Stimulated activated CD4-positive, alpha-beta T cell treated with anti-CD3 and anti-CD28 coated beads, Interleukin-1b, Interleukin-23, amount 100 ng/mL, for 24 hours (primary cell): ENCODE measurements around the gene ZMAT5.

Source experiments
- DNase-seq, 4 experiments: peaks; one replicate each; pipeline ENCODE4 v3.0.0-alpha.2; 2020; ENCODE audit warnings: low read depth in 4 of 4, low spot score in 1 of 4

Gene ZMAT5, protein sequence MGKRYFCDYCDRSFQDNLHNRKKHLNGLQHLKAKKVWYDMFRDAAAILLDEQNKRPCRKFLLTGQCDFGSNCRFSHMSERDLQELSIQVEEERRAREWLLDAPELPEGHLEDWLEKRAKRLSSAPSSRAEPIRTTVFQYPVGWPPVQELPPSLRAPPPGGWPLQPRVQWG

DNA sequence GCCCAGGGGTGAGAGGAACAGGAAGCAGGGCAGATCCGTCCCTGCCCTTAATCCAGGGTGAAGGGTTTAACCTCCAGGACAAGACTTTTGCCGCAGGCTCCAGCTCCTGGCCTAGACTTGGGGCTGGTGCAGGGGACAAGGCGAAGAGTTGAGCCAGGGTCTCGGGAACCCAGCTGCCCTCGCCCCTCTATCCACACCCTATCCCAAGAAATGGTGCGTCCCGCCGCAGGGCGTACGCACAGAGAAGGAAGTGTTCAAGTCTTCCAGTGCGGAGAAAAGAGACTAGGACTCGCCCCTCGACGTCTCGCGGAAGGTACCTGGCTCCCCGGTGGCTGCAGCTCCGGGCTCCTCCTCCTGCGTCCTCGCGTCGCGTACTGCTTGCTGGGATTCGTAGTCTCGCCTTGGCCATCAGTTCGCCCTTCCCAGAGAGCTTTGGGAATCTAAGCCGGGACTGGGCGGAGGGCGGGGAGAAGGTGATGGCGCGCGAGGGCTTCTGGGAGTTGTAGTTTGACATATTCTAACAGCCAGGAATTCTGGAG, at the start of gene ZMAT5:
Gene ZMAT5, minus strand, starts transcription at position 376 of the 539 bp plus-strand sequence. CDS start 18,463 bp downstream, outside the sequence.
- peak; percentile 74 to 91 (median 84) for DNase-seq

DNA sequence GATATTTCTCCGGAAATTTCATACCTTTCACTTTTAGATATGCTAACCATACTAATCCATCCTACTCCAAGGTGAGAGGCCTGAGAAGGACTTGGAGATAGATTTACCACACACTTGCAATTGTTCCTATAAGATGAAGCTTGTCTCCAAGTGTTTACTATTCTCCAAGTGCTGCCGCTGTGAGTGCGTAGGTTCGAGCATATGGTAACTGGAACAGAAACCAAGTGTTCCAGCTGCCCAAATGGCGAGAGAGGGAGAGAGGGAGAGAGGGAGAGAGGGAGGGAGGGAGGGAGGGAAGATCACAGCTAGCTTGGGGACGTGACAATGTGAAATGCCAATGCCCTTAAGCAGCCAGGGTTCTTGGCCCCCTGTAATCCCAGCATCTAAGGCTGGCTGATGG, 49.7 kb upstream of the ZMAT5 start:
- no peak for DNase-seq

DNA sequence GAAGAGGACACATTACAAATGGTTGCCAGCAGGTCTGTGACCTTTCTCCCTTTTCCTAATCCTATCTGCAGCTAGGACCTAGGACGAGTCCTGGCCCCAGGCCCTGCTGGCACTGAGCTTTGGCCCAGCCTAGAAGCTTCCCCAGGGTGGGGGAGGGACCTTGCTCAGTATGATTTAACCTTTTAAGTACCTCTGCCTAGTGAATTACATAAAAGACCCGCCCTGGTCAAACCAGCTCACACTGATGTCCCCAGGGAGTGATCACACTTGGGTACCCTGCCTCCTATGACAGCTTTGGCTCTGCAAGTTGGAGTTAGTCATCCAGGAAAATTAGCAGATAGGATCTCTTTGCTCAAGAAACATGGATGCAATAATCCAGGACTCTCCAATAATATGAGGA, 49.3 kb upstream of the ZMAT5 start:
- DNase-seq = no peak

DNA sequence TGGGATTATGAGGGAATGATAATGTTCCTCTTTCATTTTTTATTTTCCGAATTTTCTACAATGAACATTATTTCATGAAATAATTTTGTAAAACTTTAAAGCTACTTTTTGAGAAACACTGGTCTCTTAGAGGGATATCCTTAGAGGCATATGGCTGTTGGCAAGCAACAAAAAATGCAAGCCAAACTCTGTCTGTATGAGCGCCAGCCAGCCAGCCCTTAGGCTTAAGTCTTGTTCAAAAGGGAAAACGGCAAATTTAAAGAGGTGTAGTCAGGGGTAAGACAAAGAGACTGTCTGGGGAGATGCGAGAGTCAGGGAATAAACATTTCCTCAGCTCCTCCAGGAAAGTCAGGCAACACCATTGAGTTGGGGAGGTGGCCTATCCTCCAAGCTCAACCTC, 48.8 kb upstream of the ZMAT5 start:
- DNase-seq = no peak

DNA sequence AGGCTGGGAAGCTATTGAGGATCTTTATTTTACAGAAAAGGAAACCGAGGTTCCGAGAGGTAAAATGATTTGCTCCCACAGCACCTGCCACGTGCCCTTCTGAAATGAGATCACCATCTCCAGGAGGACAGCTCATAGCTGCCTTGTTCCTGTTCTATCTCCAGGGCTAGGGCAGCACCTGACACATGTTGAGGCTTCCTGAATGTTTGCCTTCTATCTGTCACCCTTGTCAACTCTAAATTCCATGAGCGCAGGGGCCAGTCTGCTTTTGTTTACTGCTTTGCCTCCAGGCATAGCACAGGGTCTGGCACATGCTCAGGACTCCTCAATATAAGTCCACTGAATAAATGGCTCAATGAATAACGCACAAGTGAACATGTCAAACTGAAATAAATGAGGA, 47.2 kb upstream of the ZMAT5 start:
- no peak for DNase-seq

DNA sequence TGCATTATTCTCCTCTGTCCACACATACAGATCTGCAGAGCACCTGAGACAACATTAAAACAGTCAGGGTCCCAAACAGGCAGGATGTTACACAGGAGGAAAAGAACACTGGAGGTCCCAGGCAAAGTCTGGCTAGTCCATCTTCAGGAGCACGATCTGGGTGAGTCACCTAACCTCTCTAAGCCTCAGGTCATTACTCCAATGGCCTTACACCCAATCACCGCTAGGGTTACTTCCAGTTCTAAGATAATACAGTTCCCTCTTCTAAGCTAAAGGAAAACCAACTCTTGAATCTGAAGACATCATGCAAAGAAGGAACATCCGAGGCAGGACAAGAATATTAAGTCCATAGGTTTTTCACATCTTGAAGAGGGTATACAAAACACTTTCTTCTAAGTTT, 46.8 kb upstream of the ZMAT5 start:
- DNase-seq = no peak

DNA sequence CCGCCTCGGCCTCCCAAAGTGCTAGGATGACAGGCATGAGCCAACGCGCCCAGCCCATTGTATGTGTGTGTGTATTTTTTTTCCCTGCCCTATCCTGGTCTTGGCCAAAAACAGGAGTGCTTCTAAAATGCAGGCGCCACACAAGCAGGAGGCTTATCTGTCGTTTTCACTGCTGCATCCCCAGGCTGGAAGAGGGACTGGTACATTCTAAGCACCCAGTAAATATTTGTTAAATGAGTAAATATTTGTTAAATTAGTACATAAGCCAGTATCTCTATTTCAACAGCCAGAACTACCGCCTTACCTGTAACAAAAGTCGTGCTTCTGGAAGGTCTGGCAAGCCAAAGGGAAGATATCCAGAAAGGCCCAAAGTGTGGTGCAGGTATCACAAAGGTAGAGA, 46.3 kb upstream of the ZMAT5 start:
- DNase-seq = no peak

DNA sequence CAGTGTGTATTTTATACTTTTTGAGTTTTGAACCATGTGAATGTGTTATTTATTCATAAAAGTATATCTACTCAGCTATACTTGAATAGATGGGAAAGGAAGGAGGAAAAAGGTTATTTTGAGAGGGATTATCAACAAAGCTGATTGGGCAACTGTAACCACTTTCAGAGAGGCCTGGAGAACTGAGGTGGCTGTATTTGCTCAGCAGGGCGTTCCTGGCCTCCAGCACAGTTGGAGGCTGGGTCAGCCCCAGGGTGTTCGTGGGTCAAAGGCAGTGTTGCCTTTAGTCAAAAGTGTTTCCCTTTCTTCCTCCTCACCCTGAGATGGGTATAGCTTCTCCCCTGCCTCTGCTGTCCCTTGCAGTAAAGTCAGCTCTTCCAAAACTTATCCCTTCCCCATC, 44.6 kb upstream of the ZMAT5 start:
- DNase-seq = no peak

DNA sequence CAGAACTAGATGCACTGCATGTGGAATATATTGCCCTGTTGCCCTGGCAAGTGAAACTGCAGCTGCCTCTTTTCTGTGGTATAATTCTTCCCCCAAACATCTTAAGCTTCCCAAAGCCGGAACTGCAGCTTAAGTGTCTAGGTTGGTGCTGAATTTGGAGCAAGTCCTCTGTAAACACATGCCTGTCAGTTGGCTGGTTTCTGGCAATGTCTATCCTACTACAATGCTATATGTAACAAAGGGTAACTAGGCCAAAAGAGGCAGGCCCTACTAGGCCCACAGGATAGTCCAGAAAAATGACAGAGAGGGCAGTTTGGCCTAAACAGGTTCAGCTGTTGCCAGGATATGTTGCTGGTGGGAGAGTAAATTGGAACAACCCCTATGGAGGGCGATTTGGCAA, 43.4 kb upstream of the ZMAT5 start:
- no peak for DNase-seq

DNA sequence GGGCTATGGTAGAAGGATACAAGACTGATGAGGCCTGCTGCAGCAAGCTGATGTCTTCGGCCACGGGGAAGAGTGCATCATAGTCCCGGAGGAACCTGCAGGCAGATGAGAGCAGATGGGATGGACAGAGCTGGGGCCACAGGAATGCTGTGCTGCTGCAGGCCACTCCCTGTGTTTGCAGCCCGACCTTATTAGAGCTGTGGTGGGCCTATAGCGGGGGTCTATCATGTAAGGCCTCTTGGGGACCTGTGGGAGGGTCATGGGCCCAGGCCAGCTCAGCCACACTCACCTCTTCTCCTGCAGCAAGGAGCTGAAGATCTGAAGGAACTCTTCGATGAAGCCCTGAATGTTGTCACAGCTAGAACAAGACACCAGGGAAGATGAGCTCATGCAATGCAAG, 39.4 kb upstream of the ZMAT5 start:
- no peak for DNase-seq

DNA sequence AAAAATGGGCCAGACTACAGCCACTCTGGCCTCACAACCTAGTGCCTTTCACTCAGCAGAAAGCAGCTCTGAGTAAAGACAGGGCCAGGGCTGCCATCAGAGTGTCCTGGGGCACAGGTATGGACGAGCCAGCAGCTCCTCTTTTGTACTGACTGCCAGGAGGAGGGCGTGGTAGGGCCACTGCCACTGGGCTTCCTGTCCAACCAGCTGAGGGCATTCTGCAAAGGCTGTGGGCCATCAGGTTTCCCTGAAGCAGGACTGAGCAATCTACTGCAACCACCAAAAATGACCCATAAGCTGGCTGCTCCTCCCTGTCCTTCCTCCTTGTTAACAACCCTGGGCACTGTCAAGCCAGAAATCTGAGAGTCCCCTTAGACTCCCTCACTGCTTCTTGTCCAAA, 38.2 kb upstream of the ZMAT5 start:
- DNase-seq = no peak

DNA sequence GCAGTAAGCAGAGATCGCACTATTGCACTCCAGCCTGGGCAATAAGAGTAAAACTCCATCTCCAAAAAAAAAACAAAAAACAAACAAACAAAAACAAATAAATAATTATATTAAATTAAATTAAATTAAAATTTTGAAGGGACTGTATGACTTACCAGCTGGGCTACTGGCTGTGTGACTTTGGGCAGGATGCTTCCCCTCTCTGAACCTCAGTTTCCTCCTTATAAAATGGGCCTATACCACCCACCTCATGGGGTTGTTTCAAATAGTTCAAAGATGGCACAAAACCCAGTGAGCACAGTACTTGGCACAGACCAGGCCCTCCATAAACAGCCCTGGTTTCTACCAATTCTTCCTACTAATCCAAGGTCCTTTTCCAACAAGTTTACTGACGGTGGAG, 36.4 kb upstream of the ZMAT5 start:
- no peak for DNase-seq

DNA sequence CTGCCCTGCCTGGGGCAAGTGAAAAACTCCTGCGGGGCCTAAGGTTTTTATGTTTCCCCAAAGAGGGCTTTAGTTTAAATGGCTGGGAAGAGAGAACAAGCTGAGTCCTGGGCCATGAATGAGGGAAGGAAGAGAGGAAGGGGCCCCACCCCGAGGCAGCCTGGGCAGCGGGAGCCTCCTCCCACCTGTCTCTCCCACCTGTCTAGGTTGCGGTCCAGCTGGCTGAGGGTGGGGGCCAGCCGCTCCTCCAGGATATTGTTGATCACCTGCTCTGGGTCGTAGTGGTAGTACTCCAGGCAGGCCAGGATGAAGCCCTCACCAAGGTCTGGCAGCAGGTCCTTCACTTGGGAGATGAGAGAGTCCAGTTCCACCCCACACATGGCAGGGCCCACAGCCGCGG, 35.0 kb upstream of the ZMAT5 start:
- DNase-seq = no peak

DNA sequence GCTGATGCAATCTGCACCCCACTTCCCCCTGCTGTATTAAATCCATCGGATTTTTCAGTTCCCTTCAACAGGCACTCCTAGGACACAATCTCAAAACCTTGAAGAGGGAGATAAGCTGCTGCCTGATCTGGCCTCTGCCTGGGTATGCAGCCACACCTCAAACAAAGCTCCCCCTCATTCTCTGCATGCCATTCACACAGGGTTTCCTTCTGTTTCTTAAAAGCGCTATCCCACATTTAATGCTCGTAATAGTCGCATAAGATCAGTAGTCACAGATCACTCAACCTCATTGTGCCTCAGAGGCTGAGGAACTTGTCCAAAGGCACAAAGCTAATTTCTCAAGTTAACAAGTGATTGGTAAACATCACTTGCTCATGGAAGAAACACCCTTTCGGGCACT, 34.3 kb upstream of the ZMAT5 start:
- DNase-seq = no peak

DNA sequence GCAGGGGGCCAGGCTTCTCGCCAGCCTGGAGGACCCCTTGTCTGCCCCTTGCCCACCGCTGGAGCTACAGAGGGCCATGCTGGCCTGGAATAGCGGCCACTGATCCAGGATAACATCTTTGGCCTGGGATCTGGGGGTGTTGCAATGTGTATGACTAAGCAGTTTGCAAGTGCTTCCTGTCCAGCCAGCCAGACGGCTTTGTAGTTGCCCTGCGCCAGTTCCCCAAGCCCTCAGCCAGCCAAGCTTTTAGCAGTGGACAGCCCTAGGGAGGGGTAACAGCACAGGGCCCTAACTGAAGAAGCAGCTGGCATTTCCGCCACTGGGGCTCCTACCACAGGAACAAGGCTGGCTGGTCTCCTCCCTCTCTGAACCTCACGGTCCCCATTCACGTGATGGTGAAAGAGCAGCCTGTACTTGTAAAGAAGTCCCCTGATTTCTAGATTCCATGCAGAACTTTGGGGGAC, 32.4 kb upstream of the ZMAT5 start:
- no peak for DNase-seq

DNA sequence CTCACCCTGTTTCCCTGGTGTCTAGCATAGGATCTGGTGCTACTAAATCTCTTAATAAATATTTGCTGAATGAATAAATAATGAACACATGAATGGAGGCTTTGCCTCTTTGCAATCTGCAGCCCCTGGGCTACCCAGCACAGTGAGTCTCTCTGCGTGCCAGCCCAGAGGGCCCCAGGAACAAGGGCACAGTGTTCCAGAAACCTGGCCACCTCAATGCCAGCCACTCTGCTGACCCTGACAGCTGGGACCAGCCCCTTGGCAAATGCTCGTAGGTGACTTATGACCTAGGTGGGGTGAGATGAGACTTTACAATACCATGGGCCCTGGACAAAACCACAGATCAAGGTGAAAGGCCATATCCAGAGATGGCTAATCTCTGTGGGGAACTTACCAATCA, 32.0 kb upstream of the ZMAT5 start:
- DNase-seq = no peak

DNA sequence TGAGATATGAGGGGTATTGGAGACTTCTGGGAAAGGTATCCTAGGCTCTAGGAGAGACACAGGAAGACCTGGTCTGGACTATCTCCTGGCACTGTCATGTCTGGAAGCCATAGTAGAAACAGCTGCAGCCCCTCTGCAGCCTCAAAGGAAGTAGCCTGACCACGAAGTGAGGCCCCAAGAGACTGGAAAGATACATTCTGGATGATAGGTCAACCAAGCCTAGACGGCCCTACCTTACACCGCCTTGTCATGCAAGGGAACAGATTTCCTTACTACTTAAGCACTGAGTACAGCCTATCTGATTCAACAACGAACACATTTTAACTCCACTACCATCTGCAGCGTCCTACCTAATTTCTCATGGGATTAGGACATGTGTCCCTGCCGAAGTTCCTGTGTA, 31.5 kb upstream of the ZMAT5 start:
- no peak for DNase-seq

DNA sequence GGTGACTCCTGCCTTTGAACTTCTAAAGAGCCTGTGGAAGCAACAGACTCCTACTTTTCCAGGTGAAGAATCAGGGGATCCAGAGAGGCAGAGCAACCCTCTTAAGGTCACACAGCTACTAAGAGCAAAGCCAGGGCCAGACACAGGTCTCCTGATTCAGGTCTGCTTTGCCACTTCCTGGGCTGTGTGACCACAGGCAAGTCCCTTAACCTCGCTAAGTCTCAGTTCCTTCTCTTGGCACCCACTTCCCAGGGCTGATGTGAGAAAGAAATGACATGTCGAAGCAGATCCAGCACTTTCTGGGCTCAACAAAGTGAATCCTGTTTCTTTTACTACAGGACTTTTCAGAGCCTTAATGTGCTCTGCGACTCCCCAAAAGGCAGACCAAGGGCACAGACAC, 30.5 kb upstream of the ZMAT5 start:
- DNase-seq = no peak

DNA sequence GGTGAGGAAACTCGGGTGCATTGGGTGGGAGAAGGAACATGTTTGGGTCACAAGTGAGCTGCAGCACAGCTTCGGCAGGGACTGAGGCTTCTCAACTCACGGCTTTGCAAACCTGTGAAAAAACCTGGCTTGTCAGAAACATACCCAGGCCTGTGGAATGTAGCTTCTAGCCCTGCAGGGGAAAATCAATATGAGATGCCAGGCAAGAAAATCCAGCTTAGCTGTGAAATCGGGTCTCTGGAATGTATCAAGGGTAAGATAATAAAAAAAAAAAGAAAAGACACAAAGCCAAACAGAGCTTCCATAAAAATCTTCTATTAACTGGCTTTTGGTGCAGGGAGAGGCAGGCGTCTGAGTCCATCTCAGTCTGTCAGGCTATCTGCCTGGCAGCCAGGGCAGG, 28.9 kb upstream of the ZMAT5 start:
- DNase-seq = no peak

DNA sequence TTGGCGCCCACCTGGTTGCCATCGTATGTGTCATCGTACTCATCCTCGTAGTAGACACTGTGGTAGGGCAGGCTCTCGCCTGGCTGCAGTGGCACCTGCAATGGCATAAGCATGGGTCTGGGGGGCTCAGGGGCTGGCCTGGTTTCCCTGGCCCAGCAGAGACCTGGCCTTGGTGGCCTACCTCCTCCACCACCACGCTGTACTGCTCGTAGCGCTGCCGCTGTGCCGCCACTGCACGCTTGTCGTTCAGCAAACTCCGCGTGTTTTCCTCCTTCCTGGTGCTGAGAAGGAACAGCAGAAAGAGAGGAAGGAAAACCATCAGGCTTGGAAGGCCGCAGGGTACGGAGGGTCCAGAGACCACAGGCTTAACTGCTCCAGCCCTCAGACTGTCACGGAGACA, 26.6 kb upstream of the ZMAT5 start:
- no peak for DNase-seq

DNA sequence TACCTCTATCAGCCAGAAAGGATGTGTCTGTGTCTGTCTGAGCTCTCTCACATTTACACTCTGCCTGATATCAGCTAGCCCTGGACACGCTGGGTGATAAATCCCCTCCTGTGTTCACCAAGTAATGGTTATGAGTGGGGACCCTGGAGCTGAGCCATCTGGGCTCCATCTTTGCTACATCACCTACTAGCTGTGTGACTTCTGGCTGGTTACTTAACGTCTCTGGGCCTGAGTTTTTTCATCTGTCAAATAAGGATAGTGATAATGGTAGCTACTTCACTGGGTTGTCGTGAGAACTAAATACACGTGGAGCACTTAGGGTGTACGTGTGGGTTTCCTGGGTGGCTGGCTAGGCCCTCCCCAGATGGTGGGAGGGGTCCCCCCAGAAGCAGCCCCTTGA, 23.3 kb upstream of the ZMAT5 start:
- DNase-seq = no peak

DNA sequence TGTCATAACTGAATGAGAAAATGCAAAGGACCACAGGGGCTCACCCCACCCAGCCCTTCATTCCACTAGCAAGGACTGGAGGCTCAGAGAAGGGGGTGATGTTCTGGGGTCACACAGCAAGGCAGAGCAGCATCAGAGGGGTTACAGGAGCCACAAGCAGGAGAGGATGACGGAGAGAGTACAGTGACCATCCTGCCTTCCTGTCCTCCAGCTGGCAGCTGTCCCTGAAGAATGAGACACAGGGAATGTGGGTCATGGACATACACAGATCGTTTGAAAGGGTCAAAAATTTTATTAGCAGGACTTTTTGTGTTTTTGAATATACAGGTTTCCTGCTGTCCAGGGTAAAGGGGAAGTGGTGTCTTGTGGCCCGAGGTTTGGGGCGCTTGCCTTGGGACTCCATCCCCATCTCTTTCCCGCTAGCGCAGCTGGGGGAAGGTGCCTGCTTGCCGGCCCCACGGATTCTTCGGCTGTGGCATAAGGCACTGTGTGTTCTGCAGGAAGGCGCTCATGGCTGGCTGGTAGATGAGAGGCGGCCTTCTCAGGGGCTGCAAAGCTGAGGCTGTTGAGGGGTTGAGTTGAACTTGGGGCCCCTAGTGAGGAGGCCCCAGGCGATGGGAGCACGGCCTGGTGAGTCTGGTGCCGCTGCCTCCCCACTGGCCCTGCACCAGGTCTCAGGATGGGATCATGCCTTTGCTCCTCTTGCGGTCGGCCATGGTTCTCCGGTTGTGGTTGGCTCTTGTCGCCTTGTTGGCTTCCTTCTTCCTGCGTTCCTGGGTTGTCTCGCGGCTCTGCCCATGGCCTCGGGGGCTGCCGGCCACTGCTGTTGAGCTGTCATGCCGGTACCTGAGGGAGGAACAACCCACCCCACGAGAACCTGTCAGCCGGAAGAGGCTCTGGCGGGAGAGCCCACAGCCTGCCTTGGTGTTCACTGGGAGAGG, 21.8 kb upstream of the ZMAT5 start:
- DNase-seq = no peak
